HepG2 (cell line): Measurements from ENCODE around the gene ZNF853.
"Not testable (repeated sequence)": the region's sequence is repeated elsewhere in the genome, so short reads cannot be mapped to it uniquely, and the experiment has no call there.

Experiments
- DR1 ChIP-seq: sonication (generic); formaldehyde crosslinking; IDR thresholded peaks from 2 replicates; pipeline ENCODE4 v1.8.0; 2021; ENCODE audit warnings: mild to moderate bottlenecking, missing genetic modification reagents, inconsistent platforms
- EP300 ChIP-seq, 3 experiments: sonication (generic) in 1 of 3; formaldehyde crosslinking in 1 of 3; IDR thresholded peaks; 2 replicates each; pipeline versions ENCODE4 v1.5.1 to v1.6.1; 2011 to 2020; ENCODE audit warnings: low read depth in 2 of 3, low read length in 2 of 3, borderline replicate concordance in 1 of 3, improper control_type of control experiment in 1 of 3, mild to moderate bottlenecking in 1 of 3, missing genetic modification reagents in 1 of 3, moderate library complexity in 1 of 3
- NR2C2 ChIP-seq: sonication (generic); formaldehyde crosslinking; IDR thresholded peaks from 2 replicates; pipeline ENCODE4 v1.4.0; 2020; ENCODE audit warnings: missing genetic modification reagents, mild to moderate bottlenecking, moderate library complexity, borderline replicate concordance
- POLR2AphosphoS2 ChIP-seq: IDR thresholded peaks from 2 replicates; pipeline ENCODE4 v1.6.1; 2011; ENCODE audit warnings: low read depth, low read length, improper control_type of control experiment
- ZBTB44 ChIP-seq: sonication (generic); formaldehyde crosslinking; IDR thresholded peaks from 2 replicates; pipeline ENCODE4 v1.4.0; 2020; ENCODE audit warnings: missing genetic modification reagents
- ZSCAN5A ChIP-seq: sonication (generic); formaldehyde crosslinking; IDR thresholded peaks from 2 replicates; pipeline ENCODE4 v1.8.0; 2022; ENCODE audit warnings: mild to moderate bottlenecking, missing genetic modification reagents, borderline replicate concordance

DNA sequence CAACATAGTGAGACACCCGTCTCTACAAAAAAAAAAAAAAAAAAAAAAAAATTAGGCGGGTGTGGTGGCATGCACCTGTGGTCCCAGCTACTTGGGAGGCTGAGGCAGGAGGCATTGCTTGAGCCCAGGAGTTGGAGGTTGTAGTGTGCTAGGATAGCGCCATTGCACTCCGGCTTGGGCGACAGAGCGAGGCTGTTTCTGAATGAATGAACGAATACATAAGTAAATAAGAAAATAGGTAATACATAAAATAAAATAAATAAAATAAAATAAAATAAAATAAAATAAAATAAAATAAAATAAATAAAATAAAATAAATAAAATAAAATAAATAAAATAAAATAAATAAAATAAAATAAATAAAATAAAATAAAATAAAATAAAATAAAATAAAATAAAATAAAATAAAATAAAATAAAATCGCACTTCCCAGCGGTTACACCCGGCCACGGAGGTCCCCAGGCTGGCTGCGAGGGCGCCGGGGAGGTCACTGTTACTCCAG is 38.5 kb upstream of the ZNF853 start:
- TF ChIP-seq NR2C2 (CRISPR knock-in tag); POLR2AphosphoS2; DR1 (CRISPR knock-in tag); ZBTB44 (CRISPR knock-in tag); EP300 (IDR thresholded peaks at IDR 0.05; ENCODE audit: low read depth in 2 of 2, low read length in 2 of 2); EP300 (CRISPR knock-in tag; IDR thresholded peaks at IDR 0.05; ENCODE audit: borderline replicate concordance): not testable (repeated sequence)
- 0 out of 2 replicates have a peak, but pooled peaks have one; percentile 57 for TF ChIP-seq ZSCAN5A (CRISPR knock-in tag)
